ENCODE measurements around the gene HSP90AB1.

HSP90AB1 gene

DNA sequence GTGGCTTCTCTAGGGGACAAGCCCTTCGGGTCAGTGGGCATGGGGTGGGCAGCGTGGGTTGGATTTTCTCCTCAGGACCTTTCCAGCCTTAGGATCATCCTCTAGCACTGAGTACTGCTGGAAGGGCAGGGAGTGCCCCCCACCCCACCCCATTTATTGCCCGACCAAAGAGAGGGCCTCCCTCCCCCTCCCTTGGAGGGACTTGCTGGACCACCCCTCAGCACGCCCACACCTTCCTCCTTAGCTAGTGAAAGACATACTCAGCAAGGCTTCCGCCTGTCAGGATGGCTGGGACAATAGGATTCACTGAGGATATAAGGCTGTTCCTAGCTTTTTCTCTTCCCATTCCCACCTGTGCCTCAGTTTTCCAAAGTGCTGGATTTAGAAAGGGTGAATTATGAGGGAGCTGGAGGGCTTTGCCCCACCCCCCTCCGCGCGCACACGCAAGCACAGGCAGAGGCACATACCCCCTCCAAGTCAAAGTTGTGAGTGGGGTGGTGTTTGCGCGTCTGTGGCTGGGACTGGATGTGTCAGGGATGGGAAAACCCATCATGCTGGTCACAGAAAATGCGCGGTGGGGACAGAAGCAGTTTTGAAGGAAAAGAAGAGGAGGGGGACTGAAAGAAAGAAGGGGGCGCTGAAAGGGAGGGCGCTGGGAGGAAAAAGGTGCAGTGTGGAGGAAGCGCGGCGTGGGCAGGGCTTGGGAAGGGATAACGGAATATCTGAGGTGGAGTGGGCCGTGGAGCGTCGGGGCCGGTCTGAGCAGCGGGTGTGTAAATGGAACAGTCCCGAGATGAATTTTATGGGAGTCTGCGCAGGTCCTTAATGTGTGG, 24.2 kb upstream of the HSP90AB1 start:
- H3K4me3 ChIP-seq (ENCODE audit: low read length): no peak overlapping the region
- no peak for TF ChIP-seq CTCF (IDR thresholded peaks at IDR 0.05; ENCODE audit: insufficient read depth, low read depth, low read length, missing control alignments)

GRCh38 chr6:44223319-44224028, 23.4 kb upstream of the HSP90AB1 start, which contains the start of gene SLC29A1:
Gene SLC29A1 (plus strand): TSS chr6:44223595. CDS start chr6:44227314, 3,719 bp downstream.
- DNase-seq (ENCODE audit: low read depth): peak; percentile 69
- H3K4me3 ChIP-seq (ENCODE audit: low read length): peak within 1 kb of the TSS; percentile 55
- TF ChIP-seq CTCF (IDR thresholded peaks at IDR 0.05; ENCODE audit: insufficient read depth, low read depth, low read length, missing control alignments): no peak

More for the DNA sequence above, 24.2 kb upstream of the HSP90AB1 start:
- DNase-seq (ENCODE audit: low read depth): no peak

- TF ChIP-seq CTCF (IDR thresholded peaks at IDR 0.05; ENCODE audit: insufficient read depth, low read depth, low read length, missing control alignments): no peak
- peak; percentile 52 for DNase-seq (ENCODE audit: low read depth)
- peak overlapping the region; percentile 55 for H3K4me3 ChIP-seq (ENCODE audit: low read length)
These were observed 22.6 kb upstream of the HSP90AB1 start for GRCh38 chr6:44224029-44224964.

DNA sequence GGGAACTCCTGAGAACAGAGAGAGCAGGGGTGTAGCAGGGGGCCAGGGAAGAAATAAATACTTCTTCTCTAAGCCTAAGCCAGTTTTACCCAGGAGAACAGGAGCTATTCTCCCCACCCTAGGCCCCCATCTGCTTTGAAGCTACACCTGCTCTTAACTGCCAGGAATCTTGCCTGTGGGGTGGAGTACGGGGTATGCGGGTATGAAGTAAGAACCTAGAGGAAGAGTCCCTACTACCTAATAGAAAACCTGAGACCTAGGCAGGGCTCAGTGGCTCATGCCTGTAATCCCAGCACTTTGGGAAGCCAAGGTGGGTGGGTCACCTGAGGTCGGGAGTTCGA, 22.0 kb upstream of the HSP90AB1 start:
- H3K4me3 ChIP-seq (ENCODE audit: low read length): no peak overlapping the region
- TF ChIP-seq CTCF (IDR thresholded peaks at IDR 0.05; ENCODE audit: insufficient read depth, low read depth, low read length, missing control alignments): no peak
- DNase-seq (ENCODE audit: low read depth): no peak

DNA sequence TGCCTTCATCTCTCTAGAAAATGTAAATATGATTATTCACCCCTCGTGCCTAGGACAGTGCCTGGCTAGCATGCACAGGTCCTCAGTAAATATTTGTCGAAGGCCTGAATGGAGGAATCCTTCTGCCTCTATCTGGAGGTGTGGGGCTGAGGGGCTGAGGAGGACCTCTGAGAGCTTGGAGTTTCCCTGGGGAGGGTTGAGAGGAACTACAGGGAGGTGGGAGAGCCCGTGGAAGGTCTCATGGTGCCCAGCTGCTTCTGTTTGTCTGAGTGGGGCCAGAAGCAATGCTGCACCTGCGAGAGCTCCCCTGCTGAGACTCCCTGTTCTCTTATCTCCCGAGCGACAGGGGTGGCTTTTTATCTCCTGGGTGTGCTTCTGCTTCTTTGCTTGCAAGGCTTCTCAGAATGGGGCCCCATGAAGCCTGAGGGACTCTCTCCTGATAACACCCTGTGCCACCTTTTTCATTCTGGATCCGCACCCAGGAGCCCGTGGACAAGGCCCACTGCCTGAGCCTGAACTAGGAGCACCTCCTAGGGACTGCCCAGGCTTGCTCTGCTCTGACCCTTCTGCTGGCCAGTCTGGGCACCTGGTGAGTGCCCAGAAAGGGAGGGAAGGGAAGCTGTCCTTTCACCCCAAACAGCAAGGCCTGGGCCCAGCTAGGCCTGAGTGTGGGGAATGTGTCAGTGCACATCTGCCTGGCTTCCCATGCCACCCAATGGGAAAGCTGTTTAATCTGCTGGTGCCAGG, 21.1 kb upstream of the HSP90AB1 start:
- DNase-seq (ENCODE audit: low read depth): no peak

More for the DNA sequence above, 21.1 kb upstream of the HSP90AB1 start:
- TF ChIP-seq CTCF (IDR thresholded peaks at IDR 0.05; ENCODE audit: insufficient read depth, low read depth, low read length, missing control alignments): no peak
- H3K4me3 ChIP-seq (ENCODE audit: low read length): no peak overlapping the region
